Bronchial epithelial cell (primary cell): ENCODE results near the gene GSN. TPM values are rescaled to one million over a fixed set of nuclear protein-coding genes. Genes with fewer than 3 reads are reported as not detected.

Source experiments
- DNase-seq: peaks from one replicate; pipeline ENCODE4 v3.0.0-alpha.2; 2010; ENCODE audit warnings: low read depth
- FAIRE-seq: peaks from 2 replicates; lab custom pipeline; 2011; peaks lifted over from hg19 to GRCh38; lab: Jason Lieb, UNC
- H3K27me3 ChIP-seq: 2 replicates; pipeline ENCODE4 v1.5.1; 2011; ENCODE audit warnings: low read length; ENCODE audit not compliant: control insufficient read depth, insufficient read depth
- H3K36me3 ChIP-seq: 2 replicates; pipeline ENCODE4 v1.5.1; 2011; ENCODE audit warnings: low read length; ENCODE audit not compliant: control insufficient read depth, insufficient read depth
- H3K4me3 ChIP-seq: 2 replicates; pipeline ENCODE4 v1.5.1; 2011; ENCODE audit warnings: mild to moderate bottlenecking, low read depth, low read length, control low read depth
- total RNA-seq: library from RNA; depleted of rRNA; stranded (reverse); fragments of >200 nt; gene quantifications from 2 replicates; pipeline ENCODE4 v1.2.1, GENCODE V29; 2014
- TF ChIP-seq, protein P1 (sequence below): IDR thresholded peaks from 2 replicates; pipeline ENCODE4 v1.5.1; 2011; ENCODE audit warnings: mild to moderate bottlenecking, moderate library complexity, low read length, control low read depth, inconsistent platforms; ENCODE audit not compliant: insufficient read depth, severe bottlenecking

The GSN gene
- total RNA-seq, 1 donor from 2014 or later, result 420 TPM

DNA sequence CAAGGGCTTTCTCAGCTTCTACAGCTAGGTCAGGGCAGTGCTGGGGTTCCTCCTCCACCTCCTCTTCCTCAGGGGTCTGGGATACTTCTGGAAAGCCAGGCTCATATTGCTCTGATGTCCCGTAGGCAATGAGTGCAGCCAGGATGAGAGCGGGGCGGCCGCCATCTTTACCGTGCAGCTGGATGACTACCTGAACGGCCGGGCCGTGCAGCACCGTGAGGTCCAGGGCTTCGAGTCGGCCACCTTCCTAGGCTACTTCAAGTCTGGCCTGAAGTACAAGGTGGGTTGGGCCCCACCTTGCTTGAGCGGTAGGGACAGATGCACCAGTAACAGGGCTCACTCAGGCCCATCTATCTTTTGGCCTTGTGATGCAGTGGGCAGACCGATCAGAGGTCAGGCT lies 34.8 kb downstream of the GSN start:
- TF ChIP-seq, protein P1, sequence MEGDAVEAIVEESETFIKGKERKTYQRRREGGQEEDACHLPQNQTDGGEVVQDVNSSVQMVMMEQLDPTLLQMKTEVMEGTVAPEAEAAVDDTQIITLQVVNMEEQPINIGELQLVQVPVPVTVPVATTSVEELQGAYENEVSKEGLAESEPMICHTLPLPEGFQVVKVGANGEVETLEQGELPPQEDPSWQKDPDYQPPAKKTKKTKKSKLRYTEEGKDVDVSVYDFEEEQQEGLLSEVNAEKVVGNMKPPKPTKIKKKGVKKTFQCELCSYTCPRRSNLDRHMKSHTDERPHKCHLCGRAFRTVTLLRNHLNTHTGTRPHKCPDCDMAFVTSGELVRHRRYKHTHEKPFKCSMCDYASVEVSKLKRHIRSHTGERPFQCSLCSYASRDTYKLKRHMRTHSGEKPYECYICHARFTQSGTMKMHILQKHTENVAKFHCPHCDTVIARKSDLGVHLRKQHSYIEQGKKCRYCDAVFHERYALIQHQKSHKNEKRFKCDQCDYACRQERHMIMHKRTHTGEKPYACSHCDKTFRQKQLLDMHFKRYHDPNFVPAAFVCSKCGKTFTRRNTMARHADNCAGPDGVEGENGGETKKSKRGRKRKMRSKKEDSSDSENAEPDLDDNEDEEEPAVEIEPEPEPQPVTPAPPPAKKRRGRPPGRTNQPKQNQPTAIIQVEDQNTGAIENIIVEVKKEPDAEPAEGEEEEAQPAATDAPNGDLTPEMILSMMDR, result no peak
- Histone ChIP-seq H3K27me3 (no peaks in the 10 kb centered on the region), H3K4me3 (no peak overlapping the region), H3K36me3 (peaks cover 32% of the 10 kb centered on the region)
- FAIRE-seq (no peak), DNase-seq (no peak)

DNA sequence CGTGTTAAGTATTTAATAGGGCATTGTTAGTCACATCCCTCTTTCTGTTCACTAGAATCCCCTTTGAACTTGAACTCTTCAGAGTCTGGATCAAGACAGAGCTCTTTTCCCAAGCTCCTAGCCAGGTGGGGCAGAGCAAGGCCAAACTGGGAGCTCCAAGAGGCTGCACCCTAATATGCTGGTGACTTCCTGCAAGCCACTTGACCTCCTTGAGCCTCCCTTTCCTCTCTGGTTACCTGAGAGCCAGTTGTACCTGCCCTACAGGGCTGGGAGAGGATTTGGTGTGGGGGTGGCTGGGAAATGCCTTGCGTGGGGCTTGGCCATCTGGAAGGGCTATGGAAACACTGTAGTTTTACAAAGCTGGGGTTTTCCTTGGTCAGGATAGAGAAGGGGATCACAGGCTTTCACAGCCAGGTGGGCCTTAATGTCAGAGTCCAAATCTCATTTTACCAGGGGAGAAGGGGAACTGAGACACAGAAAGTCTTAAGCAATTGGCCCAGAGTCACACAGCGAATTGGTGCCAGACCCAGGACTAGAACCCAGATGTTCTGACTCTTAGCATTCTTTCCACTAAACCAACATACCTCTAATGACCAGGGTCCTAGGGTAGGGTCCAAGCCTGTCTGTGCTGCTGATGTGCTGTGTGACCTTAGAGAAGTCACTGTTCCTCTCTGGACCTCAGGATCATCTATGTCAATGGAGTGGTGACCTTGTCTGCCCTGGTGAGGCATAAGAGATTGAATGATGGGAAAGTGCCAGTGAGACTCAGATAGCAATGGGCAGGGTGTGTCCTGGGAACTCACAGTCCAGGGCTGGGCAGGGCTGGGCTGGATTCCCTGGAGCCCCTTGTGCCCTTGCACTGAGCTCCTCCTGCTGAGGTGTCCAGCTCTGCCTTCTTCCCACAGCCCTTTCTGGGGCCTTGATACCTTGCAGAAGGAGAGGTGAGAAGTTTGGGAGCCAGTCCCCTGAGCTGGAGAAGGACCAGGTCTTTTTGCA lies 35.8 kb downstream of the GSN start:
- peaks cover 36% of the 10 kb centered on the region for H3K36me3 ChIP-seq
- FAIRE-seq (no peak), DNase-seq (no peak)
- H3K27me3 ChIP-seq, result no peaks in the 10 kb centered on the region
- TF ChIP-seq, protein P1, result no peak
- no peak overlapping the region for H3K4me3 ChIP-seq

DNA sequence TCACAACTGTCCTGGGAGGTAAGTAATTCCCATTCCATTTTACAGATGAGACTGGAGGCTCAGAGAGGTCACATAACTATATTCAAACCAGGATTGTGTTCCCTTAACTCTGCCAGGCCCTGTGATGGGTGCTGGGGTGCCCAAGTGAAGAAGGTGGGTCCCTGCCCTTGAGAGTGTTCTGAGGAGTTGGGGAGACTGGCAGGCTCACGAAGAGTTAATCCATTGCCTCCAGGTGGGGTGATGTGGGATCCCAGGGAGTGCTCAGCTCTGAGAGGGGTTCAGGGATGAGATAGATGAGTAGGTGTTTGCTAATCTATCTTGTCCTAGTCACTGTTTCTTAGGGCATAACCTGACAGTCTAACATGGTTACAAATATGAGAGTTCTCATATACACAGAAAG lies 36.7 kb downstream of the GSN start:
- no peak overlapping the region for H3K4me3 ChIP-seq

DNA sequence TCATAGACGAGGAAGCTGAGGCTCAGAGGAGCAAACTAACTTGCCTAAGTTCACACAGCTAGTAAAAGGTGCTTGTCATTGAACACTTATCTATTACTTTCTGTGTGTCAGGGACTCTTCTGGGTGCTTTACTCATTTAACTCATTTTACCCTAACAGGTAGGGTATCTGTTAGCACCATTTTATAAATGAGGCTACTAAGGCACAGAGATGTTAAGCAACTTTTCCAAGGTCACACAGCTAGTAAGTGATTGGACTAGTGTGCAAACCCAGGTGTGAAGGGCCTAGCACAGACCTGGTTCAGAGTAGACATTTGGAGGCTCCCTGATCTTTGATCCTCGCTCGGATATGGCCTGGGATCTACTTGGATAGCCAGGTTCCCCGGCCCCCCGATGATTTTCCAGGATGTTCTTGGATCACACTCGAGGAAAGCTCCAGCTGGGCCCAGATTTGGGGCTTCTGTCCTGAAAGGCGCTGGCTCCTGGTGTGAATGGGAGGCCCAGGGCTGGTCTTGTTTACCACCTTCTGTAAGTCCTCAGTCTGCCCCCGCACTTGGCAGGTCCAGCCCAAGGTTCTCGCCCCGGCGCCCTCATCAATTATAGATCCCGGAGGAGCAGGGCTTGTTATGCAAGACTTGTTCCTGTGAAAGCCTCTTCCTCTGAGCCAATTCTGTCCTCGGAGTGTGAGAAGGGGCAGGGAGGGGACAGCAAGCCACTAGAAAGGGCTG lies 37.5 kb downstream of the GSN start:
- peaks cover 45% of the 10 kb centered on the region for H3K36me3 ChIP-seq
- peak; percentile 47 for FAIRE-seq
- no peak overlapping the region for H3K4me3 ChIP-seq
- no peaks in the 10 kb centered on the region for H3K27me3 ChIP-seq
- DNase-seq, result no peak
- TF ChIP-seq, protein P1, result no peak

More for the DNA sequence above, 36.7 kb downstream of the GSN start:
- Histone ChIP-seq H3K36me3 (peaks cover 41% of the 10 kb centered on the region), H3K27me3 (no peaks in the 10 kb centered on the region)
- no peak for DNase-seq
- TF ChIP-seq, protein P1, result no peak
- no peak for FAIRE-seq

DNA sequence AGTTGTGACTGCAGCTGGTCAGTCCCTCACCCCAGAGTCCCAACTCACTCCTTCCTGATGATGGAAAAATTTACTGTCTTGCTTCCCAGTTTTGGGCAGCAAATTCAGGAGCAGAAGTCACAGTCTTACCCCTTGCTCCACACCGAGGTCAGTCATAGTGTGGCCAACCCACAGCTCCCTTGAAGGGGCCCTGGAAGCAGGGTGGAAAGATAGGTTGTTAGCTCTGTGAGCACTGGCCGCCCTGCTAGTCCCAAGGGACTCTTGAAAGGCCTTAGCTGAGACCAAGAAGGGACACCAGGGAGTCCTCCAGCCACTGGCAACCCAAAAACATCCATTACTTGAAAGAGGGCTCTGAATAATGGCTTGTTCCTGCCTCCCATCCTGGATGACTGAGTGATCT lies 40.0 kb downstream of the GSN start:
- DNase-seq, result no peak
- FAIRE-seq, result no peak
- TF ChIP-seq, protein P1, result no peak
- Histone ChIP-seq H3K36me3 (peaks cover 48% of the 10 kb centered on the region), H3K27me3 (no peaks in the 10 kb centered on the region), H3K4me3 (no peak overlapping the region)
